GM23338 (cell line): ENCODE measurements around the gene AP2A2. TPM values are rescaled to one million over a fixed set of nuclear protein-coding genes. Genes with fewer than 3 reads are reported as not detected.

ENCODE experiments used
- ATAC-seq: fragments of 200-7000 bp; cut with Tn5 transposase; 3 replicates; pipeline ENCODE4 v1.9.1; 2020
- DNase-seq: peaks from one replicate; pipeline ENCODE4 v3.0.0-alpha.2; 2015; ENCODE audit warnings: low spot score
- H2AFZ ChIP-seq: fragments of 200-600 bp; sonication (generic); 2 replicates; pipeline ENCODE4 v1.8.0; 2016; ENCODE audit warnings: antibody characterized with exemption, mild to moderate bottlenecking, moderate library complexity
- H3F3A ChIP-seq: fragments of 200-600 bp; sonication (generic); replicated peaks from 2 replicates; pipeline ENCODE4 v1.8.0; 2017; ENCODE audit warnings: antibody characterized with exemption, mixed run types, low read depth
- H3K27ac ChIP-seq: fragments of 200-600 bp; sonication (generic); 2 replicates; pipeline ENCODE4 v1.6.1; 2016; ENCODE audit warnings: low read depth
- H3K27me3 ChIP-seq: fragments of 200-600 bp; sonication (generic); 2 replicates; pipeline ENCODE4 v1.8.0; 2016; ENCODE audit warnings: mild to moderate bottlenecking, mixed run types, moderate library complexity; ENCODE audit not compliant: insufficient read depth
- H3K36me3 ChIP-seq: fragments of 200-600 bp; sonication (generic); 2 replicates; pipeline ENCODE4 v1.8.0; 2016; ENCODE audit warnings: mild to moderate bottlenecking; ENCODE audit not compliant: insufficient read depth
- H3K4me1 ChIP-seq: fragments of 200-600 bp; sonication (generic); 2 replicates; pipeline ENCODE4 v1.8.0; 2016; ENCODE audit warnings: mild to moderate bottlenecking, moderate library complexity; ENCODE audit not compliant: insufficient read depth
- H3K4me2 ChIP-seq: fragments of 200-600 bp; sonication (generic); 2 replicates; pipeline ENCODE4 v1.7.1; 2017; ENCODE audit warnings: mixed run types
- H3K4me3 ChIP-seq: fragments of 200-600 bp; sonication (generic); 2 replicates; pipeline ENCODE4 v1.6.1; 2016; ENCODE audit warnings: mixed run types
- H3K79me2 ChIP-seq: fragments of 200-600 bp; sonication (generic); replicated peaks from 2 replicates; pipeline ENCODE4 v1.8.0; 2017; ENCODE audit warnings: mild to moderate bottlenecking; ENCODE audit not compliant: insufficient read depth
- H3K9me2 ChIP-seq: fragments of 200-600 bp; sonication (generic); 2 replicates; pipeline ENCODE4 v1.8.0; 2017; ENCODE audit not compliant: insufficient read depth
- H4K20me1 ChIP-seq: fragments of 200-600 bp; sonication (generic); replicated peaks from 2 replicates; pipeline ENCODE4 v1.8.0; 2017; ENCODE audit warnings: mild to moderate bottlenecking; ENCODE audit not compliant: insufficient read depth
- H3K27ac Mint-ChIP-seq: 2 replicates; pipeline ENCODE4 v1.8.0; 2020; ENCODE audit warnings: inconsistent platforms, mild to moderate bottlenecking, moderate library complexity, mixed read lengths
- H3K27me3 Mint-ChIP-seq: 3 replicates; pipeline ENCODE4 v1.8.0; 2022; ENCODE audit warnings: low read depth, mild to moderate bottlenecking, moderate library complexity, mixed read lengths, inconsistent platforms; ENCODE audit not compliant: insufficient read depth, poor library complexity
- H3K36me3 Mint-ChIP-seq: 3 replicates; pipeline ENCODE4 v1.8.0; 2021; ENCODE audit warnings: low read depth, mild to moderate bottlenecking, inconsistent platforms, moderate library complexity, mixed read lengths
- H3K4me1 Mint-ChIP-seq: 3 replicates; pipeline ENCODE4 v1.8.0; 2020; ENCODE audit warnings: mild to moderate bottlenecking, inconsistent platforms, mixed read lengths
- H3K4me3 Mint-ChIP-seq: 3 replicates; pipeline ENCODE4 v1.8.0; 2021; ENCODE audit warnings: moderate library complexity, mild to moderate bottlenecking, inconsistent platforms, mixed read lengths
- H3K9me3 Mint-ChIP-seq: 3 replicates; pipeline ENCODE4 v1.8.0; 2020; ENCODE audit warnings: moderate library complexity, mild to moderate bottlenecking, inconsistent platforms, mixed read lengths
- CTCF ChIP-seq, 2 experiments: fragments of 200-600 bp in 1 of 2; sonication (generic) in 1 of 2; conservative IDR thresholded peaks; 2 replicates each; pipeline versions ENCODE4 v1.5.1 to v1.6.1; 2016 to 2017; ENCODE audit warnings: antibody characterized with exemption in 2 of 2, low read depth in 2 of 2, mild to moderate bottlenecking in 2 of 2, moderate library complexity in 1 of 2
- EZH2phosphoT487 ChIP-seq: fragments of 200-600 bp; sonication (generic); IDR thresholded peaks from one replicate; pipeline ENCODE4 v1.8.1; 2018; ENCODE audit warnings: antibody characterized with exemption; ENCODE audit not compliant: unreplicated experiment
- JUNB ChIP-seq: IDR thresholded peaks from one replicate; pipeline ENCODE4 v1.6.1; 2016; ENCODE audit warnings: antibody characterized with exemption; ENCODE audit not compliant: unreplicated experiment
- STAT1 ChIP-seq: IDR thresholded peaks from one replicate; pipeline ENCODE4 v1.6.1; 2016; ENCODE audit warnings: antibody characterized with exemption; ENCODE audit not compliant: unreplicated experiment
- ZNF114 ChIP-seq: fragments of 250-450 bp; sonication (Bioruptor Pico); IDR thresholded peaks from 2 replicates; pipeline ENCODE4 v1.5.0; 2020; ENCODE audit warnings: mild to moderate bottlenecking, moderate library complexity
- ZNF462 ChIP-seq: fragments of 250-450 bp; sonication (Bioruptor Pico); IDR thresholded peaks from 2 replicates; pipeline ENCODE4 v1.5.0; 2020; ENCODE audit warnings: mild to moderate bottlenecking, moderate library complexity
- polyA plus RNA-seq: library from polyadenylated mRNA; unstranded; fragments of >200 nt; fragmentation: Nextera tagmentation; extraction: Ambion mirVana; gene quantifications from 2 replicates; pipeline ENCODE4 v1.2.1, GENCODE V29; 2016
- total RNA-seq: library from RNA; depleted of rRNA; stranded (reverse); fragments of >200 nt; shearing (Covaris generic); gene quantifications from 2 replicates; pipeline ENCODE4 v1.2.3, GENCODE V29; 2014

AP2A2 gene
- total and polyA plus RNA-seq, 2 experiments from 2014 or later: 23.7 to 47.5 TPM

DNA sequence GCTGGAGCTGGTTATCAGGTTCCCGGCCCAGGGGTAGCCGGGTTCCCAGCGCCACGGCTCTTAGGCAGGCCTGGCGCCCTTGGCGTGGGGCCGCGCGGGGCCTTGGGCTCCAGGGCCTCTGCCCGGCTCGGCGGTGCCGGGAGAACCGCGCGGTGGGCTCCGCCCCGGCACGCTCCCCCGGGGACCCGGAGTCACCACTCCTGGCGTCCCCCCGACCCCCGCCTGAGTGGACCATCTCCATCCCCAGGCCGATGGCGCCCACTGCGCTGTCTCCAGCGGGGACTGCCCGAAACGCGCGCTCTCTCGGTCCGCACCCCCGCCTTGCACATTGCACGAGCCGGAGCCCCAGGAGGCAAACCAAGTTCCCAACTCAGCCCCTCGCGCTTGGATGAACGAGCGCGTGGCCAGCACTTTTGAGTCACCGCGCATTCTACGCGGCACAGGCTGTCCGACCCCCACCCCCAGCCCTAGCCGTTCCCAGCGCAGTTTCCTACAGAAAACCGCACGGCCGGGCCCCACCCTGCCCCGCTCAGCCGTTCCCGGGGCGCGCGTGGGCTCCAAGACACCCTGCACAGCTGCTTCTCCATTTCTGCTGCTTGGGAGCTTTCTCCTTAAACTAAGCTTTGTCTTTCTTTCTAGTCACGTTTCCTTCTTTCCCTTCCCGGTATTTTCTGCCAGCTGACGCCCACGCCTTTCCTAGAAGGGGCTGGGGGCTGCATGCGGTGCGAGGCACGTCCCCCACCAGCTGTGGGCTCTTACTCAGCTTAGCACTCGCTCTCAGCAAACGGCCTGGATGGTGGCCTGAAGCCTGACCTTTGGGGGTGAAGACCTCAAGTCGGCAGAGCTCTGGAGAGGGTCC is 14.4 kb upstream of the AP2A2 start (continued):
- no peak for TF ChIP-seq ZNF462 (CRISPR knock-in tag)

DNA sequence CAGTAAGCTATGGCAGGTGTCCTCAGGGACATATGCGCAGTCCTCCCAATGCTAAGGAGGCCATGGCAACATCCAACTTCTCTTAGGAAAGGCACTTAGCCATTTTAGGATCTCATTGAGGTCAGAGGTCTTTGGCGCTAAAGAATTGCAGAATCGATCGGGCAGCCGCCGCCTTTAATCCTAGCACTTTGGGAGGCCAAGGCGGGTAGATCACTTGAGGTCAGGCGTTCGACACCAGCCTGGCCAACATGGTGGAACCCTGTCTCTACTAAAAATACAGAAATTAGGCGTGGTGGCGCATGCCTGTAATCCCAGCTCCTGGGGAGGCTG is 13.8 kb upstream of the AP2A2 start:
- peaks cover 18% of the 10 kb centered on the region for H3K4me1 Mint-ChIP-seq
- peak overlapping the region; percentile 89 for H3K27ac Mint-ChIP-seq
- H3K4me2 ChIP-seq: peak overlapping the region; percentile 86
- peaks cover 14% of the 10 kb centered on the region; the same call in 1 of the 2 replicates for H3K4me1 ChIP-seq
- H3K36me3 ChIP-seq: no peaks in the 10 kb centered on the region
- H4K20me1 ChIP-seq: peaks cover 5% of the 10 kb centered on the region; the same call in 1 of the 2 replicates
- peaks cover 10% of the 10 kb centered on the region; the same call in 2 of the 3 replicates for H3K36me3 Mint-ChIP-seq
- H2AFZ ChIP-seq: peak overlapping the region; percentile 96
- H3K9me3 Mint-ChIP-seq: no peaks in the 10 kb centered on the region
- peaks cover 8% of the 10 kb centered on the region for H3K27me3 Mint-ChIP-seq
- no peak for TF ChIP-seq STAT1
- no peak for TF ChIP-seq ZNF114 (CRISPR knock-in tag)
- no peak for TF ChIP-seq JUNB
- no peak for TF ChIP-seq EZH2phosphoT487
- TF ChIP-seq CTCF (conservative IDR thresholded peaks at IDR 0.05; ENCODE audit: low read depth in 2 of 2): no peak
- DNase-seq: no peak
- H3F3A ChIP-seq: peaks cover 22% of the 10 kb centered on the region; the same call in 1 of the 2 replicates
- peak overlapping the region; percentile 80; the same call in 1 of the 2 replicates for H3K27ac ChIP-seq
- no peaks in the 10 kb centered on the region for H3K27me3 ChIP-seq
- H3K9me2 ChIP-seq: no peaks in the 10 kb centered on the region
- H3K4me3 Mint-ChIP-seq: peak overlapping the region; percentile 85
- no peak for ATAC-seq
- H3K79me2 ChIP-seq: peaks cover 35% of the 10 kb centered on the region
- H3K4me3 ChIP-seq: peak overlapping the region; percentile 98
